Endothelial cell of umbilical vein (primary cell): Measurements from ENCODE around the gene MMP24. TPM values are rescaled to one million over a fixed set of nuclear protein-coding genes. Genes with fewer than 3 reads are reported as not detected.

Source experiments
- BruUV-seq: library from RNA; stranded (reverse); fragments of 400-500 nt; replicated peaks from 2 replicates; lab custom pipeline; 2021; lab: Mats Ljungman, UMichigan
- CTCF ChIA-PET: fragments of 300-600, 350-600 bp; sonication (Branson Sonifier 250); formaldehyde crosslinking; loops from one replicate; lab custom pipeline; 2021; ENCODE audit warnings: antibody characterized with exemption, inconsistent platforms; lab: Charles Lee
- POLR2A ChIA-PET: fragments of 300-600, 350-600 bp; sonication (Branson Sonifier 250); formaldehyde crosslinking; loops from one replicate; lab custom pipeline; 2021; ENCODE audit warnings: antibody characterized with exemption, inconsistent platforms; lab: Charles Lee
- DNase-seq: peaks from one replicate; pipeline ENCODE4 v3.0.0-alpha.2; 2011; ENCODE audit warnings: low read depth, low spot score
- FAIRE-seq: peaks from 2 replicates; lab custom pipeline; 2011; peaks lifted over from hg19 to GRCh38; lab: Jason Lieb, UNC
- H2AFZ ChIP-seq: 2 replicates; pipeline ENCODE4 v1.6.0; 2012; ENCODE audit warnings: low read depth, low read length, control low read depth, inconsistent platforms
- H3K27ac ChIP-seq: 2 replicates; pipeline ENCODE4 v1.5.1; 2011; ENCODE audit warnings: low read depth, mild to moderate bottlenecking, control low read depth, low read length, moderate library complexity; ENCODE audit not compliant: insufficient read depth
- H3K27me3 ChIP-seq, 2 experiments: 2 replicates each; pipeline versions ENCODE4 v1.6.0 to v1.6.1; 2011; ENCODE audit warnings: low read length in 2 of 2, mixed read lengths in 1 of 2; ENCODE audit not compliant: control insufficient read depth in 2 of 2, insufficient read depth in 2 of 2
- H3K36me3 ChIP-seq, 2 experiments: 2 replicates in 1 of 2; 3 replicates in 1 of 2; pipeline ENCODE4 v1.5.1; 2011; ENCODE audit warnings: low read length in 2 of 2, mild to moderate bottlenecking in 1 of 2, moderate library complexity in 1 of 2; ENCODE audit not compliant: control insufficient read depth in 2 of 2, insufficient read depth in 2 of 2; ENCODE audit errors: extremely low read depth in 1 of 2
- H3K4me1 ChIP-seq: 3 replicates; pipeline ENCODE4 v1.5.1; 2011; ENCODE audit warnings: mild to moderate bottlenecking, low read length; ENCODE audit not compliant: control insufficient read depth, insufficient read depth; ENCODE audit errors: extremely low read depth
- H3K4me2 ChIP-seq: 2 replicates; pipeline ENCODE4 v1.6.1; 2011; ENCODE audit warnings: low read length, control low read depth, mixed read lengths; ENCODE audit not compliant: insufficient read depth
- H3K4me3 ChIP-seq, 3 experiments: fragments of 200-600 bp in 1 of 3; sonication (generic), shearing (Covaris generic) in 1 of 3; replicated peaks in 1 of 3; 2 replicates each; pipeline ENCODE4 v1.5.1; 2011 to 2016; ENCODE audit warnings: control low read depth in 3 of 3, low read length in 3 of 3, mild to moderate bottlenecking in 2 of 3, inconsistent platforms in 1 of 3, low read depth in 1 of 3, moderate library complexity in 1 of 3; ENCODE audit not compliant: insufficient read depth in 1 of 3
- H3K79me2 ChIP-seq: 2 replicates; pipeline ENCODE4 v1.6.0; 2012; ENCODE audit warnings: low read length, inconsistent platforms; ENCODE audit not compliant: control insufficient read depth, insufficient read depth
- H3K9ac ChIP-seq: replicated peaks from 2 replicates; pipeline ENCODE3; 2011; ENCODE audit warnings: low read length, control low read depth; ENCODE audit not compliant: insufficient read depth; ENCODE audit errors: extremely low read depth
- H3K9me1 ChIP-seq: replicated peaks from 3 replicates; pipeline ENCODE4 v1.6.0; 2011; ENCODE audit warnings: mild to moderate bottlenecking, low read length; ENCODE audit not compliant: control insufficient read depth, insufficient read depth; ENCODE audit errors: extremely low read depth
- H3K9me3 ChIP-seq: replicated peaks from 2 replicates; pipeline ENCODE4 v1.5.1; 2012; ENCODE audit warnings: low read length, inconsistent platforms; ENCODE audit not compliant: control insufficient read depth, insufficient read depth
- H4K20me1 ChIP-seq: replicated peaks from 2 replicates; pipeline ENCODE3; 2011; ENCODE audit warnings: mild to moderate bottlenecking, low read length; ENCODE audit not compliant: control insufficient read depth, insufficient read depth; ENCODE audit errors: extremely low read depth
- EZH2 ChIP-seq: IDR thresholded peaks from 2 replicates; pipeline ENCODE4 v1.6.1; 2012; ENCODE audit warnings: borderline replicate concordance, low read depth, mild to moderate bottlenecking, moderate library complexity, low read length, inconsistent platforms; ENCODE audit not compliant: severe bottlenecking
- FOS ChIP-seq: IDR thresholded peaks from 2 replicates; pipeline ENCODE4 v1.6.1; 2011; ENCODE audit warnings: mild to moderate bottlenecking, low read length, moderate library complexity, borderline replicate concordance; ENCODE audit not compliant: insufficient read depth
- GATA2 ChIP-seq: IDR thresholded peaks from 2 replicates; pipeline ENCODE4 v1.7.0; 2011; ENCODE audit warnings: low read depth, mild to moderate bottlenecking, moderate library complexity, mixed read lengths, low read length; ENCODE audit not compliant: insufficient read length, insufficient read depth
- JUN ChIP-seq: IDR thresholded peaks from 2 replicates; pipeline ENCODE4 v1.6.1; 2011; ENCODE audit warnings: borderline replicate concordance, low read depth; ENCODE audit not compliant: insufficient read length, insufficient read depth
- MAX ChIP-seq: IDR thresholded peaks from 2 replicates; pipeline ENCODE4 v1.6.1; 2011; ENCODE audit not compliant: insufficient read depth, insufficient read length
- MYC ChIP-seq: IDR thresholded peaks from one replicate; pipeline ENCODE4 v1.6.1; 2011; ENCODE audit warnings: mild to moderate bottlenecking, low read depth, low read length
- POLR2A ChIP-seq: IDR thresholded peaks from 2 replicates; pipeline ENCODE4 v1.6.1; 2012; ENCODE audit warnings: low read depth, mild to moderate bottlenecking, control low read depth, low read length
- POLR2AphosphoS5 ChIP-seq: IDR thresholded peaks from 2 replicates; pipeline ENCODE4 v1.6.1; 2012; ENCODE audit warnings: low read depth, mild to moderate bottlenecking, control low read depth, low read length, moderate library complexity; ENCODE audit not compliant: insufficient read depth
- dilution Hi-C: fragments of 300-500 bp; cut with MboI; formaldehyde crosslinking; loops from one replicate; pipeline ENCODE4 v1.15.0; 2019; ENCODE audit warnings: low sequenced_read_pairs; ENCODE audit not compliant: extremely low pct_ligation_motif_present
- intact Hi-C: fragments of 100-400 bp; cut with micrococcal nuclease; formaldehyde crosslinking; loops from one replicate; pipeline ENCODE4 v1.10.0; 2022
- polyA plus RNA-seq, 4 experiments: library from polyadenylated mRNA; depleted of rRNA in 3 of 4; stranded (reverse) in 3 of 4; unstranded in 1 of 4; fragments of >200 nt; gene quantifications; 2 replicates each; pipeline versions ENCODE4 v1.2.1 to v1.2.3, GENCODE V29; 2011 to 2012; ENCODE audit warnings: missing spikeins in 1 of 4
- total RNA-seq: library from RNA; stranded (reverse); gene quantifications from 2 replicates; pipeline ENCODE4 v1.2.3, GENCODE V29; 2021
- TF ChIP-seq, protein P1 (sequence below), 2 donors: IDR thresholded peaks; 1 replicate in 1 of 2; 2 replicates in 1 of 2; pipeline ENCODE4 v1.5.1; 2011; ENCODE audit warnings: low read length in 2 of 2, mild to moderate bottlenecking in 2 of 2, moderate library complexity in 2 of 2, control low read depth in 1 of 2, inconsistent platforms in 1 of 2, low read depth in 1 of 2; ENCODE audit not compliant: insufficient read depth in 1 of 2; ENCODE audit errors: extremely low read depth in 1 of 2

MMP24 gene
- total and polyA plus RNA-seq, 2 donors (not counting 3 experiments of a cell fraction or from before 2014, with no cell fraction given), result 0.27 to 0.54 TPM

DNA sequence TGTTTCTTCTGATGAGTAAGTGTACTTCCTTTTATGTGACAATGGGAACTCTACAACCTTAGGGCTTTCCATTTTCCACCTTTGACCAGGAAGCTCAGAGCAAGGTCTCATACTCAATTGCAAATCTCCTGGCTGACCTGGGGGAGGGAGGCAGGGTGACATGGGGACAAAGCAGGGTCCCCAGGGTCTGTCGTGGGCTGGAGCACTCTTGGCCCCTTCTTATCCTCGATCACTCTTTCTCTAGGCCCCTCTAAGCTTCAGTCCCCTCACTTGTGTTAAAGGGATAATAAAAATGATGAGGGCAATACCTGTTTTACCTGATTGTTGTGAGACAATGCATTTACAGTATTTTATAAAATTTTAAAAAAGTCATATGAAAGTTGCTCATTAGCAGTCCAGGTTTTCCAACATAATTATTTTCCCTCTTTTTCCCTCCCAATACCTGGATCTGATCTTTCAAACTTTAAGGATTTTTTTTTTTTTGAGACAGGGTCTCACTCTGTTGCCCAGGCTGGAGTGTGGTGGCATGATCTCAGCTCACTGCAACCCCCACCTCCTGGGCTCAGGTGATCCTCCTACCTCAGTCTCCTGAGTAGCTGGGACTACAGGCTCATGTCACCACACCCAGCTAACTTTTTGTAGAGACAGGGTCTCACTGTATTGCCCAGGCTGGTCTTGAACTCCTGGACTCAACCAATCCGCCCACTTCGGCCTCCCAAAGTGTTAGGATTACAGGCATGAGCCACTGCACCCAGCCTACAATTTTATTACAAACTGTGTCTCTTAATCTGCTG is 74.2 kb downstream of the MMP24 start:
- DNase-seq (no peak), FAIRE-seq (no peak)
- dilution Hi-C loops (no loop called here), intact Hi-C loops (no loop called here)
- H3K36me3 ChIP-seq, result no peaks in the 10 kb centered on the region
- CTCF ChIA-PET, result interaction anchor here (1.0 to 4.2 kb wide), 6 partner anchors 11 to 156 kb away, joined by 3 to 24 read pairs (median 4); partner anchors contain the start of genes FAM83C and GDF5
- BruUV-seq, result no TSS peak
- peaks cover 41% of the 10 kb centered on the region for H3K4me1 ChIP-seq
- no peak overlapping the region for H3K27ac ChIP-seq
- no peaks in the 10 kb centered on the region for H3K27me3 ChIP-seq
- H4K20me1 ChIP-seq, result no peaks in the 10 kb centered on the region
- POLR2A ChIA-PET, result no interaction called here
- no peak overlapping the region for H3K9ac ChIP-seq
- no peaks in the 10 kb centered on the region for H3K9me1 ChIP-seq
- no peaks in the 10 kb centered on the region for H3K79me2 ChIP-seq
- no peak overlapping the region for H3K4me2 ChIP-seq
- no peak overlapping the region for H2AFZ ChIP-seq
- H3K9me3 ChIP-seq, result no peaks in the 10 kb centered on the region
- no peak overlapping the region for H3K4me3 ChIP-seq
- no peak for TF ChIP-seq MYC

- Histone ChIP-seq H3K4me1 (peaks cover 42% of the 10 kb centered on the region), H4K20me1 (no peaks in the 10 kb centered on the region), H3K9me1 (no peaks in the 10 kb centered on the region), H3K36me3 (no peaks in the 10 kb centered on the region), H3K9me3 (no peaks in the 10 kb centered on the region), H3K4me3 (no peak overlapping the region), H3K79me2 (no peaks in the 10 kb centered on the region), H3K27me3 (no peaks in the 10 kb centered on the region), H2AFZ (no peak overlapping the region), H3K4me2 (no peak overlapping the region), H3K27ac (no peak overlapping the region), H3K9ac (no peak overlapping the region)
- dilution Hi-C loops, result no loop called here
- ChIA-PET POLR2A (no interaction called here), CTCF (interaction anchor here (1.2 to 9.7 kb wide), 4 partner anchors 11 to 157 kb away, joined by 3 to 200 read pairs (median 103); partner anchors contain the start of genes FAM83C and GDF5)
- TF ChIP-seq EZH2 (no peak), MAX (no peak), JUN (no peak), GATA2 (no peak), MYC (no peak), POLR2AphosphoS5 (no peak), POLR2A (no peak), FOS (no peak)
- TF ChIP-seq, protein P1, sequence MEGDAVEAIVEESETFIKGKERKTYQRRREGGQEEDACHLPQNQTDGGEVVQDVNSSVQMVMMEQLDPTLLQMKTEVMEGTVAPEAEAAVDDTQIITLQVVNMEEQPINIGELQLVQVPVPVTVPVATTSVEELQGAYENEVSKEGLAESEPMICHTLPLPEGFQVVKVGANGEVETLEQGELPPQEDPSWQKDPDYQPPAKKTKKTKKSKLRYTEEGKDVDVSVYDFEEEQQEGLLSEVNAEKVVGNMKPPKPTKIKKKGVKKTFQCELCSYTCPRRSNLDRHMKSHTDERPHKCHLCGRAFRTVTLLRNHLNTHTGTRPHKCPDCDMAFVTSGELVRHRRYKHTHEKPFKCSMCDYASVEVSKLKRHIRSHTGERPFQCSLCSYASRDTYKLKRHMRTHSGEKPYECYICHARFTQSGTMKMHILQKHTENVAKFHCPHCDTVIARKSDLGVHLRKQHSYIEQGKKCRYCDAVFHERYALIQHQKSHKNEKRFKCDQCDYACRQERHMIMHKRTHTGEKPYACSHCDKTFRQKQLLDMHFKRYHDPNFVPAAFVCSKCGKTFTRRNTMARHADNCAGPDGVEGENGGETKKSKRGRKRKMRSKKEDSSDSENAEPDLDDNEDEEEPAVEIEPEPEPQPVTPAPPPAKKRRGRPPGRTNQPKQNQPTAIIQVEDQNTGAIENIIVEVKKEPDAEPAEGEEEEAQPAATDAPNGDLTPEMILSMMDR (IDR thresholded peaks at IDR 0.05; ENCODE audit: extremely low read depth in 1 of 2, insufficient read depth in 1 of 2, low read depth in 1 of 2, low read length in 2 of 2), result no peak
- no peak for DNase-seq
- intact Hi-C loops, result no loop called here
- FAIRE-seq, result no peak
- BruUV-seq, result no TSS peak
Measured at GRCh38 chr20:35301426-35301825, 74.9 kb downstream of the MMP24 start.
